ENCODE results near the gene FNDC3B. TPM values are rescaled to one million over a fixed set of nuclear protein-coding genes. Genes with fewer than 3 reads are reported as not detected.

Gene FNDC3B
- total RNA-seq, 4 donors from 2014 or later, result 131 to 179 (median 170) TPM

DNA sequence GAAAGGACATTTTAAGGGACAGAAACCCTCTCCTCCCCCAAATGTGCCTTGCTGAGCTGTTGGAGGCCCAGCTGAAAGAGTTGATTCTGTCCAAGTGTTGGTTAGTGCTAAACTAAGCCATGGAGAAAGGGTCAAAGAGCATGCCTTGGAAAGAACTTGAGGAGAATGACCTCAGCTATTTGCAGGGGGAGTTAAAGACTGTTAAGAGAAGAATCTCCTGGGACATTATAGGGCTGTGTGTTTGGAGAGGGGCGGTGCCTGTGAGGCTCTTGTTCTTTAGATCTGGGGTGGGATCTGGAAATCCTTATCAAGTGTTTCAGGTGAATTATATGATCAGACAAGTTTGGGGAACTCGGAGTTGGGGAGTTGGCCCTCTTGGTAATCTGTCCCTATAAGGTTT lies 13.0 kb downstream of the FNDC3B start:
- TF ChIP-seq, protein P1, sequence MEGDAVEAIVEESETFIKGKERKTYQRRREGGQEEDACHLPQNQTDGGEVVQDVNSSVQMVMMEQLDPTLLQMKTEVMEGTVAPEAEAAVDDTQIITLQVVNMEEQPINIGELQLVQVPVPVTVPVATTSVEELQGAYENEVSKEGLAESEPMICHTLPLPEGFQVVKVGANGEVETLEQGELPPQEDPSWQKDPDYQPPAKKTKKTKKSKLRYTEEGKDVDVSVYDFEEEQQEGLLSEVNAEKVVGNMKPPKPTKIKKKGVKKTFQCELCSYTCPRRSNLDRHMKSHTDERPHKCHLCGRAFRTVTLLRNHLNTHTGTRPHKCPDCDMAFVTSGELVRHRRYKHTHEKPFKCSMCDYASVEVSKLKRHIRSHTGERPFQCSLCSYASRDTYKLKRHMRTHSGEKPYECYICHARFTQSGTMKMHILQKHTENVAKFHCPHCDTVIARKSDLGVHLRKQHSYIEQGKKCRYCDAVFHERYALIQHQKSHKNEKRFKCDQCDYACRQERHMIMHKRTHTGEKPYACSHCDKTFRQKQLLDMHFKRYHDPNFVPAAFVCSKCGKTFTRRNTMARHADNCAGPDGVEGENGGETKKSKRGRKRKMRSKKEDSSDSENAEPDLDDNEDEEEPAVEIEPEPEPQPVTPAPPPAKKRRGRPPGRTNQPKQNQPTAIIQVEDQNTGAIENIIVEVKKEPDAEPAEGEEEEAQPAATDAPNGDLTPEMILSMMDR (IDR thresholded peaks at IDR 0.05; ENCODE audit: low read depth), result no peak

DNA sequence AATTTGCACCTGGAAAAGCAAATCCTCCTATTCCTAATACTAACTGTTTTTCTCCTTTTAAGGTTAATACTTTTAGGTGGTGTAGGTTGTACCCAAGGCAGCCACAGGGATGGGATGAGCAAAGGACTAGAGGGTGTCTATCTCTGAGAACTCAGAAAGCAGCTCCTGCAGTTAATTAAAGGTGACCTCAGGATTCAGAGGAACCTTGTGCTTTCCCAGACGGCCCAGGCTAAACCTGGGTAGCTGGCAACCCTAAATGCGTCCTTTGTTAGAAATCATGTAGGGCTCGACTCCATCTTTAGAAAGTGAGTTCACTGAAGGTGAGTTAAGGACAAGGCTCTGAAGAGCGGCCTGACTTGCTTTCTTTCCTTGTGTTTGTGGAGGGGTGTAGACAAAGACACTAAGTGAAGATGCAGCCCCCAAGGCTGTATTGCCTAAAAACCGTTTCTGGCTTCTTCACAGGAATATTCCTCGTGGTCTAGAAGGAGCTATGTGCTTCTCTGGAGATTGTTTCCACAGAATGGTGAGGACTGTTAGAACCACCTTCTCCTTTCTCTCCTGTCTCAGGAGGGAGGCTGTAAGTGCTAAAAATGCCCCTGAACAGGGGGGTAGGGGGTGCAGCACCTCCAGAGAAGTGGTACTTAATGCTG lies 14.9 kb downstream of the FNDC3B start:
- TF ChIP-seq, protein P1 (IDR thresholded peaks at IDR 0.05; ENCODE audit: low read depth), result no peak

DNA sequence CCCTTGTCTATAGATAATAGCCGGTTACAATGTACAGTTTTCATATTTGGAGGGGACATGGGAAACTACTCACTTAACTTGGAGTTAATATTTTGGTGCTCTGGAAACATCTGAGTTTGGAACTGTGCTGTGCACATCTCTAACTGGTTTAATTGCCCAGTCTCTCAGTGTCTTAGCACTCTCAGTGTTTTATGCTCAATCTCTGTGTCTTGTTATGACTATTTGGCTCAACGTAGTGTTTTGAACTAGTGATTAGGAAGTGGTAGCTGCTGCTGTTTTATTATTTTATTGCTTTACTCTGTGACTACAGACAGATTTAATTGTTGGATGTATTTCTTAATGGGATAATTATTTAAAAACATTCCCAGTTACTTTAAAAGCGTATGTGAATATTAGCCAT lies 17.0 kb downstream of the FNDC3B start:
- TF ChIP-seq, protein P1 (IDR thresholded peaks at IDR 0.05; ENCODE audit: low read depth), result no peak

DNA sequence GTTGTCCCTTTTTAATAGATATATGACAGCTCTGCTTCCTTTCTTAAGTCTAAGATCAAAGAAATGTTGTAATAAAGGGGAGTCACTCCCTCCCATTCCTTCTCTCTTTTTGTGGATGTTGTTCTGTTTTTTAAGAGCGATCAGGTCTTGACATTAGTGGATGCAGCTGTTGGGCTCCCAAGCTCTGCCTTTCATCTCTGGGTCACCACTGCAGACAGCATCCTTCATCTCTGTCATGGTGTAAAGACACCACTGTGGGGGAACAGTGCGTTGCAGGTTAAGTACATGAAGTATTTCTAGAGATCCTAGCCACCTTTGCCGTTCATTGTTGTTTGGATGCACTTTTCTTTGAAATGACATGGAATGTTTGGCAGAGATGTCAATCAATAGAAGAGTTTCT lies 17.7 kb downstream of the FNDC3B start:
- TF ChIP-seq, protein P1 (IDR thresholded peaks at IDR 0.05; ENCODE audit: low read depth), result no peak

- TF ChIP-seq, protein P1 (IDR thresholded peaks at IDR 0.05; ENCODE audit: low read depth), result no peak
Measured at GRCh38 chr3:172057624-172058327, 18.4 kb downstream of the FNDC3B start.

DNA sequence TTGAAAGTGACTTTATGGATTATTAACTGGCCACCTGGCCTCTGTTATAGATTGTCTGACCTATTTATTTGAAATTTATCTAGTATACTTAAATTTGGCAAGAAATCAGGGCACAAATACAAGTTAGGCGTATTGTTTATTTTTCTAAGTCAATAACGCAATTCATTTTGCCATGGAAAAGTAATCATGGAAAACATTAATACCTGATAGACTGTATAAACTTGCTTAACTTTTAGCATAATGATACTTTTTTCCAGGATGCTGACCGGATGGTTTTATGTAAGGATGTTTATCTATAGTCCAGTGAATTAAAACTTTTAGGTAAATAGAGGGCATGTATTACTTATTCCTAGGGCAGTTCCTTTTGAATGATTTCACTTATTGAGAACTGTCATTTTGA lies 20.2 kb downstream of the FNDC3B start:
- TF ChIP-seq, protein P1 (IDR thresholded peaks at IDR 0.05; ENCODE audit: low read depth), result no peak

DNA sequence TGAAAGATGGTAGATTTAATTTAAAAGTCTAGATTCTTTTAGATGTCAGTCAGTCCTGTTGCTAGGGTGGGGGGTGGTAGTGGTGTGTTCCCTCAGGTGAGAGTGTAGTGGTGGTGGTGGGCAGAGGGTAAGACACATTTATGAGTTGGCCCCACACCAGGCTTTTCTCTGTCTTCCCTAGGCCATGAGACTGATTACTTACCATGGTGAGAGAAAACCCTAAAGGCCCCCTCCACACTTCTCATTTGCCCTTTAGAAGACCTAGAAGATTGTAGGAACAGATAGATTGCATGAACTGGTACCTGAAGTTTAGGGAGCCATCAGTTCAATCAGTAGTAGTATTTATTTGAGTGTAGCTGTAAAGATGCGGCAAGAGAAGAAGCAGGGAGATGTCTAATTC lies 20.9 kb downstream of the FNDC3B start:
- TF ChIP-seq, protein P1 (IDR thresholded peaks at IDR 0.05; ENCODE audit: low read depth), result no peak
